ENCODE measurements around the gene TSR3.
A peak's percentile ranks its signal among the peaks of the same experiment; 100 is the strongest.

DNA sequence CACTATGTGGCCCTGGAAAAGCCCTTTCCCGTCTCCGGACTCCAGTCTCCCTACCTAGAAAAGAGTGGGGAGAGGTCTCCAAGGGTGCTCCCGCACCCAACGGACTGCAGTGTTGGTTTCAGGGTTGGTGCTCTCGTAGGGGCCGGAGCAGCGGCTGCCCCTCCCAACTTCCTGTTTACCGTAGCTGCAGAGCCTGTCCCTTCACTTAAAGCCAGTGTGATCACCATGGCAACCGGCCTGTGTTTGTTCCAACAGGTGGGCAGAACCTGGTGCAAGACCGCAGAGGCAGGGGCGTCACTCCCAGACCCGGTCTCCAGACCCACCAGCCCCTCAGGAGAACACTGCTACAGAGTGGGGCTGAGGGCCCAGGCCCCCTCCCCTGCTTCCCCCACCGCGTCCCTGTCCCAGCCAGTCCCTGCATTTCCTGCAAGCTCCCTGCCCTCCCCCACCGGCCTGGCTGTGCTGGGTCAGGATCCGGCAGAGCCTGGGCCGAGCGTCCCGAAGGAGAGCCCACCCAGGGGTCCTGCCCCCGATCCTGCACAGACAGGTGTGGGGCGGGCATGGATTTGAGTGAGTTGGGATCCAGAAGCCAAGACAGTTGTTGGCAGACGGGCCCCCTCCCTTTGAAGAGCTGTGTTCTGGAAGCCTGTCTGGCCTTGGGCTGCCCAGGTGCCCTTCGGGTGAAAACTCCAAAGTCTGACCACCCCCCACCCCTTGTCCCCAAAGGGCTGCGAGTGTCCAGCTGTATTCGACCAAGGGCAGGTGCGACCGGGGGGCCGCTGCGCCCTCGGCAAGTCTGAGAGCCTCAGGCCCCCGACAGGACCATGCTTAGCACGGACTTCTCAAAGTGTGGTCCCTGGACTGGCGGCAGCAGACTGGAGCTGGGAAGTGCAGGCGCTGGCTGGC is 19.7 kb downstream of the TSR3 start:
- TF ChIP-seq POLR2AphosphoS5 (IDR thresholded peaks at IDR 0.05): peak in 1 of 3 donors; percentile 5
- TF ChIP-seq, protein P1, sequence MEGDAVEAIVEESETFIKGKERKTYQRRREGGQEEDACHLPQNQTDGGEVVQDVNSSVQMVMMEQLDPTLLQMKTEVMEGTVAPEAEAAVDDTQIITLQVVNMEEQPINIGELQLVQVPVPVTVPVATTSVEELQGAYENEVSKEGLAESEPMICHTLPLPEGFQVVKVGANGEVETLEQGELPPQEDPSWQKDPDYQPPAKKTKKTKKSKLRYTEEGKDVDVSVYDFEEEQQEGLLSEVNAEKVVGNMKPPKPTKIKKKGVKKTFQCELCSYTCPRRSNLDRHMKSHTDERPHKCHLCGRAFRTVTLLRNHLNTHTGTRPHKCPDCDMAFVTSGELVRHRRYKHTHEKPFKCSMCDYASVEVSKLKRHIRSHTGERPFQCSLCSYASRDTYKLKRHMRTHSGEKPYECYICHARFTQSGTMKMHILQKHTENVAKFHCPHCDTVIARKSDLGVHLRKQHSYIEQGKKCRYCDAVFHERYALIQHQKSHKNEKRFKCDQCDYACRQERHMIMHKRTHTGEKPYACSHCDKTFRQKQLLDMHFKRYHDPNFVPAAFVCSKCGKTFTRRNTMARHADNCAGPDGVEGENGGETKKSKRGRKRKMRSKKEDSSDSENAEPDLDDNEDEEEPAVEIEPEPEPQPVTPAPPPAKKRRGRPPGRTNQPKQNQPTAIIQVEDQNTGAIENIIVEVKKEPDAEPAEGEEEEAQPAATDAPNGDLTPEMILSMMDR (IDR thresholded peaks at IDR 0.05): no peak

Data from stomach (tissue), 4 donors.